Left lung (tissue), 10 donors: ENCODE measurements around the gene RNASEH2A. TPM values are rescaled to one million over a fixed set of nuclear protein-coding genes. Genes with fewer than 3 reads are reported as not detected.
A peak's percentile ranks its signal among the peaks of the same experiment; 100 is the strongest.

Source experiments
- ATAC-seq: fragments of 200-7000 bp; cut with Tn5 transposase; one replicate; pipeline ENCODE4 v1.9.1; 2020; ENCODE audit warnings: moderate library complexity
- DNase-seq, 4 donors: peaks; one replicate each; pipeline ENCODE4 v3.0.0-alpha.2; 2013 to 2020
- H3K27ac ChIP-seq, 2 donors: fragments of 200-600 bp; sonication (generic) in 1 of 2; one replicate each; pipeline versions ENCODE4 v1.5.0 to v1.8.0; 2020 to 2021
- H3K27me3 ChIP-seq, 2 donors: fragments of 200-600 bp; sonication (generic) in 1 of 2; one replicate each; pipeline versions ENCODE4 v1.5.0 to v1.8.0; 2020 to 2021
- H3K36me3 ChIP-seq, 2 donors: fragments of 200-600 bp; sonication (generic) in 1 of 2; one replicate each; pipeline versions ENCODE4 v1.5.0 to v1.8.0; 2020 to 2021
- H3K4me1 ChIP-seq, 2 donors: fragments of 200-600 bp; one replicate each; pipeline ENCODE4 v1.8.0; 2021
- H3K4me3 ChIP-seq, 2 donors: fragments of 200-600 bp; sonication (generic) in 1 of 2; one replicate each; pipeline versions ENCODE4 v1.5.0 to v1.8.0; 2020 to 2021; ENCODE audit warnings: mild to moderate bottlenecking in 1 of 2
- H3K9me3 ChIP-seq, 2 donors: fragments of 200-600 bp; sonication (generic) in 1 of 2; one replicate each; pipeline versions ENCODE4 v1.5.0 to v1.8.0; 2020 to 2021
- CTCF ChIP-seq, 2 donors: fragments of 200-600 bp; sonication (generic) in 1 of 2; IDR thresholded peaks; one replicate each; pipeline versions ENCODE4 v1.5.0 to v1.8.0; 2021; ENCODE audit warnings: antibody characterized with exemption in 2 of 2
- intact Hi-C, 2 donors: fragments of 100-400 bp; cut with DNase I; formaldehyde crosslinking; loops; one replicate each; pipeline versions ENCODE4 v1.11.2 to v1.14.2; 2022
- polyA plus RNA-seq, 6 donors: library from polyadenylated mRNA; unstranded; fragments of 120-200 nt; gene quantifications; one replicate each; pipeline ENCODE4 v1.2.1, GENCODE V29; 2013; ENCODE audit not compliant: insufficient read length in 6 of 6
- total RNA-seq, 2 donors: library from RNA; stranded (reverse); fragmentation: NEBNext Ultra II Directional; extraction: Animal tissue kit (Norgen Biotek cat#: 25700); gene quantifications; one replicate each; pipeline ENCODE4 v1.2.1, GENCODE V29; 2021
- donor health status: DM: no; HTN: yes; CAD: no.
- donor health status: DM: no; HTN: no; CAD: no.

Gene RNASEH2A
- total and polyA plus RNA-seq, 8 donors, result 10.9 to 47.4 (median 31.3) TPM

GRCh38 chr19:12793290-12794195 is 12.8 kb upstream of the RNASEH2A start:
- intact Hi-C loops, result loop anchor here in 1 of 2 donors (2.0 kb wide), 1 partner anchor 15 kb away; no protein-coding TSS in a partner anchor
- H3K4me3 ChIP-seq, result peak overlapping the region; percentile 92 to 98
- peak; percentile 95 to 98 (median 97) for DNase-seq
- H3K27ac ChIP-seq, result peak overlapping the region; percentile 99 to 100
- peaks cover 0 to 13% of the 10 kb centered on the region in 2 donors for H3K36me3 ChIP-seq
- no peaks in the 10 kb centered on the region for H3K9me3 ChIP-seq
- peaks cover 27 to 45% of the 10 kb centered on the region in 2 donors for H3K4me1 ChIP-seq
- no peaks in the 10 kb centered on the region for H3K27me3 ChIP-seq
- peak in 1 of 2 donors; percentile 20 for TF ChIP-seq CTCF (IDR thresholded peaks at IDR 0.05)
- peak; percentile 47 for ATAC-seq

GRCh38 chr19:12794196-12794941 is 12.0 kb upstream of the RNASEH2A start:
- intact Hi-C loops, result loop anchor here in 1 of 2 donors (2.0 kb wide), 1 partner anchor 16 kb away; no protein-coding TSS in a partner anchor
- Histone ChIP-seq H3K9me3 (no peaks in the 10 kb centered on the region), H3K27ac (peak overlapping the region; percentile 99 to 100), H3K36me3 (peaks cover 0 to 21% of the 10 kb centered on the region in 2 donors), H3K27me3 (no peaks in the 10 kb centered on the region), H3K4me1 (peaks cover 19 to 37% of the 10 kb centered on the region in 2 donors), H3K4me3 (peak overlapping the region; percentile 92 to 98)
- ATAC-seq (no peak), DNase-seq (peak in 1 of 4 donors; percentile 16)
- no peak for TF ChIP-seq CTCF (IDR thresholded peaks at IDR 0.05)

- no peaks in the 10 kb centered on the region for H3K9me3 ChIP-seq
- TF ChIP-seq CTCF (IDR thresholded peaks at IDR 0.05), result no peak
- no peak for ATAC-seq
- peaks cover 19 to 38% of the 10 kb centered on the region in 2 donors for H3K4me1 ChIP-seq
- intact Hi-C loops, result loop anchor here in 1 of 2 donors (2.0 to 5.0 kb wide), 2 partner anchors 16 to 33 kb away; no protein-coding TSS in a partner anchor
- DNase-seq, result peak in 1 of 4 donors; percentile 22
- H3K4me3 ChIP-seq, result no peak overlapping the region
- H3K27me3 ChIP-seq, result no peaks in the 10 kb centered on the region
- peak overlapping the region; percentile 99 to 100 for H3K27ac ChIP-seq
- peaks cover 0 to 27% of the 10 kb centered on the region in 2 donors for H3K36me3 ChIP-seq
Observed at GRCh38 chr19:12794971-12795381, 11.4 kb upstream of the RNASEH2A start.

GRCh38 chr19:12796146-12797071 is 10.0 kb upstream of the RNASEH2A start:
- H3K4me3 ChIP-seq, result no peak overlapping the region
- H3K36me3 ChIP-seq, result peaks cover 0 to 27% of the 10 kb centered on the region in 2 donors
- DNase-seq (peak; percentile 78 to 91 (median 84)), ATAC-seq (peak; percentile 37)
- peaks cover 0 to 7% of the 10 kb centered on the region in 2 donors for H3K27me3 ChIP-seq
- intact Hi-C loops, result loop anchor here in 1 of 2 donors (5.0 kb wide), 1 partner anchor 34 kb away; no protein-coding TSS in a partner anchor
- peaks cover 17 to 44% of the 10 kb centered on the region in 2 donors for H3K4me1 ChIP-seq
- H3K27ac ChIP-seq, result peak overlapping the region; percentile 14 to 66
- no peaks in the 10 kb centered on the region for H3K9me3 ChIP-seq
- TF ChIP-seq CTCF (IDR thresholded peaks at IDR 0.05), result peak; percentile 93 to 94
